GM21619 (cell line): Measurements from ENCODE around the gene AKAP1.
A peak's percentile ranks its signal among the peaks of the same experiment; 100 is the strongest.

Experiments used
- ATAC-seq: cut with Tn5 transposase; IDR thresholded peaks from one replicate; pipeline ENCODE4 v1.9.1; 2021; ENCODE audit not compliant: unreplicated experiment

Gene AKAP1

GRCh38 chr17:57084802-57085447 lies at the start of gene AKAP1:
Gene AKAP1 (plus strand): TSS chr17:57085246. CDS start chr17:57105465, 20,219 bp downstream.
- peak; percentile 83 for ATAC-seq

GRCh38 chr17:57035971-57036481 lies 49.0 kb upstream of the AKAP1 start:
- no peak for ATAC-seq

GRCh38 chr17:57037411-57037810 lies 47.6 kb upstream of the AKAP1 start:
- no peak for ATAC-seq

- ATAC-seq: no peak
Measured at GRCh38 chr17:57038486-57038885, 46.6 kb upstream of the AKAP1 start.

GRCh38 chr17:57040571-57040970 lies 44.5 kb upstream of the AKAP1 start:
- no peak for ATAC-seq

- ATAC-seq: no peak
Measured at GRCh38 chr17:57043276-57043675, 41.8 kb upstream of the AKAP1 start.

- no peak for ATAC-seq
Measured at GRCh38 chr17:57044976-57045867, 39.8 kb upstream of the AKAP1 start.

- peak; percentile 47 for ATAC-seq
Measured at GRCh38 chr17:57045868-57046704, 39.0 kb upstream of the AKAP1 start.

GRCh38 chr17:57046749-57047148 lies 38.3 kb upstream of the AKAP1 start:
- ATAC-seq: no peak

GRCh38 chr17:57048096-57048495 lies 37.0 kb upstream of the AKAP1 start:
- no peak for ATAC-seq

- ATAC-seq: no peak
Measured at GRCh38 chr17:57050306-57050705, 34.7 kb upstream of the AKAP1 start.

GRCh38 chr17:57051886-57052361 lies 33.1 kb upstream of the AKAP1 start:
- no peak for ATAC-seq

GRCh38 chr17:57062865-57063264 lies 22.2 kb upstream of the AKAP1 start:
- ATAC-seq: no peak

GRCh38 chr17:57067162-57067561 lies 17.9 kb upstream of the AKAP1 start:
- no peak for ATAC-seq

GRCh38 chr17:57067781-57068180 lies 17.3 kb upstream of the AKAP1 start:
- ATAC-seq: no peak

GRCh38 chr17:57068222-57068658 lies 16.8 kb upstream of the AKAP1 start:
- no peak for ATAC-seq

GRCh38 chr17:57068707-57069106 lies 16.3 kb upstream of the AKAP1 start:
- ATAC-seq: no peak

- ATAC-seq: no peak
Measured at GRCh38 chr17:57071991-57072944, 12.8 kb upstream of the AKAP1 start.

- no peak for ATAC-seq
Measured at GRCh38 chr17:57073626-57074025, 11.4 kb upstream of the AKAP1 start.

GRCh38 chr17:57075193-57075592 lies 9.9 kb upstream of the AKAP1 start:
- no peak for ATAC-seq
